K562 (cell line): ENCODE data around the gene PTCRA. TPM values are rescaled to one million over a fixed set of nuclear protein-coding genes. Genes with fewer than 3 reads are reported as not detected.

Experiments
- ATAC-seq: fragments of 200-7000 bp; cut with Tn5 transposase; 3 replicates; pipeline ENCODE4 v1.9.1; 2020; ENCODE audit warnings: moderate library complexity
- BruUV-seq: library from RNA; stranded (reverse); fragments of 400-500 nt; replicated peaks from 2 replicates; lab custom pipeline; 2021; lab: Mats Ljungman, UMichigan
- CTCF ChIA-PET: fragments of 300-600 bp; formaldehyde crosslinking; extraction: SDS; loops from one replicate; lab custom pipeline; 2021; ENCODE audit warnings: low intra/inter-chr PET ratio; lab: Yijun Ruan, JAX
- POLR2A ChIA-PET: fragments of 300-600, 350-650 bp; sonication (Branson Sonifier 250); formaldehyde crosslinking; extraction: SDS; loops from one replicate; lab custom pipeline; 2021; ENCODE audit warnings: antibody characterized with exemption, inconsistent platforms; lab: Yijun Ruan, JAX
- DNase-seq, 4 experiments: peaks; one replicate each; pipeline versions ENCODE4 v3.0.0 to v3.0.0-alpha.2; 2011 to 2018; ENCODE audit warnings: low spot score in 3 of 4, mixed read lengths in 3 of 4; ENCODE audit errors: extremely low read depth in 1 of 4
- FAIRE-seq: peaks from 2 replicates; lab custom pipeline; 2011; peaks lifted over from hg19 to GRCh38; lab: Jason Lieb, UNC
- H2AFZ ChIP-seq: 2 replicates; pipeline ENCODE4 v1.6.0; 2011; ENCODE audit warnings: low read depth, low read length, control low read depth, inconsistent platforms
- H3K27ac ChIP-seq: fragments of 200-600 bp; 3 replicates; pipeline ENCODE4 v1.8.0; 2011; ENCODE audit warnings: low read depth, mild to moderate bottlenecking, control low read depth, inconsistent platforms, low read length, moderate library complexity, mixed read lengths; ENCODE audit errors: extremely low read depth
- H3K27me3 ChIP-seq, 2 experiments: fragments of 300-600 bp in 1 of 2; 2 replicates in 1 of 2; 3 replicates in 1 of 2; pipeline versions ENCODE4 v1.6.0 to v1.8.0; 2011; ENCODE audit warnings: inconsistent platforms in 2 of 2, low read length in 2 of 2, mild to moderate bottlenecking in 1 of 2, mixed read lengths in 1 of 2, moderate library complexity in 1 of 2; ENCODE audit not compliant: control insufficient read depth in 2 of 2, insufficient read depth in 2 of 2
- H3K36me3 ChIP-seq: fragments of 300-600 bp; 3 replicates; pipeline ENCODE4 v1.8.0; 2011; ENCODE audit warnings: mild to moderate bottlenecking, low read length, inconsistent platforms; ENCODE audit not compliant: control insufficient read depth, insufficient read depth
- H3K4me1 ChIP-seq, 2 experiments: fragments of 200-600 bp in 1 of 2; replicated peaks in 1 of 2; 2 replicates in 1 of 2; 3 replicates in 1 of 2; pipeline versions ENCODE4 v1.5.1 to v1.8.0; 2011; ENCODE audit warnings: inconsistent platforms in 2 of 2, low read length in 2 of 2, mild to moderate bottlenecking in 1 of 2, mixed read lengths in 1 of 2, moderate library complexity in 1 of 2; ENCODE audit not compliant: control insufficient read depth in 2 of 2, insufficient read depth in 2 of 2
- H3K4me2 ChIP-seq: 2 replicates; pipeline ENCODE4 v1.6.1; 2011; ENCODE audit warnings: low read length, control low read depth, inconsistent platforms, mixed read lengths; ENCODE audit not compliant: insufficient read depth
- H3K4me3 ChIP-seq: fragments of 200-600 bp; sonication (generic), shearing (Covaris generic); 2 replicates; pipeline ENCODE4 v1.5.1; 2016; ENCODE audit warnings: control low read depth, inconsistent platforms
- H3K79me2 ChIP-seq: fragments of 200-600 bp; 3 replicates; pipeline ENCODE4 v1.8.0; 2011; ENCODE audit warnings: low read length, inconsistent platforms; ENCODE audit not compliant: control insufficient read depth, insufficient read depth
- H3K9ac ChIP-seq, 2 experiments: 2 replicates each; pipeline versions ENCODE4 v1.6.0 to v1.6.1; 2011; ENCODE audit warnings: low read depth in 2 of 2, low read length in 2 of 2, control low read depth in 1 of 2, inconsistent platforms in 1 of 2, mild to moderate bottlenecking in 1 of 2, mixed read lengths in 1 of 2; ENCODE audit not compliant: insufficient read depth in 1 of 2
- H3K9me1 ChIP-seq: one replicate; pipeline ENCODE4 v1.6.0; 2011; ENCODE audit warnings: inconsistent platforms, mild to moderate bottlenecking, low read length, moderate library complexity; ENCODE audit not compliant: control insufficient read depth, insufficient read depth
- H3K9me3 ChIP-seq: replicated peaks from 2 replicates; pipeline ENCODE4 v1.5.1; 2011; ENCODE audit warnings: low read depth, low read length, inconsistent platforms; ENCODE audit not compliant: control insufficient read depth, insufficient read depth
- H4K20me1 ChIP-seq: replicated peaks from 2 replicates; pipeline ENCODE4 v1.6.1; 2011; ENCODE audit warnings: low read length, inconsistent platforms, mixed read lengths; ENCODE audit not compliant: control insufficient read depth, insufficient read depth
- HDAC2 ChIP-seq: fragments of 450-650 bp; IDR thresholded peaks from 2 replicates; pipeline ENCODE4 v1.6.1; 2016; ENCODE audit warnings: mild to moderate bottlenecking
- HMG20A ChIP-seq: fragments of 450-650 bp; formaldehyde crosslinking; conservative IDR thresholded peaks from 2 replicates; pipeline ENCODE4 v1.4.0; 2020; ENCODE audit warnings: mild to moderate bottlenecking, mixed read lengths
- KLF13 ChIP-seq: fragments of 450-650 bp; IDR thresholded peaks from 2 replicates; pipeline ENCODE4 v1.6.1; 2016; ENCODE audit warnings: missing genetic modification characterization, low read depth, mild to moderate bottlenecking, missing compliant biosample characterization, moderate library complexity, borderline replicate concordance
- SMARCC2 ChIP-seq: fragments of 450-650 bp; IDR thresholded peaks from 2 replicates; pipeline ENCODE4 v1.6.1; 2017; ENCODE audit warnings: antibody characterized with exemption, moderate library complexity, mild to moderate bottlenecking, low read depth
- TSC22D4 ChIP-seq: fragments of 450-650 bp; IDR thresholded peaks from 2 replicates; pipeline ENCODE4 v1.6.1; 2016; ENCODE audit warnings: missing genetic modification characterization, missing biosample characterization, control low read depth
- ZBTB17 ChIP-seq: fragments of 450-650 bp; formaldehyde crosslinking; IDR thresholded peaks from 2 replicates; pipeline ENCODE4 v1.4.0; 2020; ENCODE audit warnings: mild to moderate bottlenecking
- ZNF239 ChIP-seq: fragments of 250-450 bp; sonication (Bioruptor Pico); IDR thresholded peaks from 2 replicates; pipeline ENCODE4 v1.4.0; 2020; ENCODE audit warnings: mild to moderate bottlenecking
- ZNF316 ChIP-seq: fragments of 450-650 bp; IDR thresholded peaks from 2 replicates; pipeline ENCODE4 v1.6.1; 2016
- WGBS: fragments of 100-300 bp; shearing (Covaris generic); methylation state at CpG from one replicate; pipeline ENCODE4 v1.1.6; 2016; ENCODE audit warnings: low coverage, mixed read lengths; ENCODE audit not compliant: insufficient coverage; ENCODE audit errors: missing lambda C conversion rate; 5-methylcytosine and 5-hydroxymethylcytosine counted together
- in situ Hi-C: fragments of 300-500 bp; cut with MboI; formaldehyde crosslinking; loops from 4 replicates; pipeline ENCODE4 v1.15.0; 2018; ENCODE audit warnings: inconsistent platforms, mixed read lengths
- intact Hi-C: fragments of 100-400 bp; cut with micrococcal nuclease; formaldehyde crosslinking; loops from 2 replicates; pipeline ENCODE4 v1.14.2; 2022
- polyA plus RNA-seq, 8 experiments: library from polyadenylated mRNA; depleted of rRNA in 4 of 8; stranded (reverse) in 5 of 8; unstranded in 3 of 8; fragments of >200 nt; fragmentation: Nextera tagmentation in 2 of 8; fragmentation: Illumina TruSeq in 1 of 8; extraction: Ambion mirVana in 2 of 8; extraction: Trizol in 1 of 8; gene quantifications; 2 replicates each; pipeline versions ENCODE4 v1.2.1 to v1.2.3, GENCODE V29; 2011 to 2014; ENCODE audit warnings: inconsistent platforms in 1 of 8, missing spikeins in 1 of 8
- total RNA-seq, 7 experiments: library from RNA; depleted of rRNA in 6 of 7; stranded (reverse); fragments of >200 nt in 6 of 7; fragmentation: Illumina TruSeq in 2 of 7; extraction: Trizol in 2 of 7; gene quantifications; 2 replicates each; pipeline versions ENCODE4 v1.2.1 to v1.2.3, GENCODE V29; 2011 to 2021; ENCODE audit warnings: low replicate concordance in 1 of 7
- TF ChIP-seq, protein P1 (sequence below): sonication (generic); formaldehyde crosslinking; IDR thresholded peaks from 2 replicates; pipeline ENCODE4 v1.8.1; 2023; ENCODE audit warnings: mild to moderate bottlenecking, missing genetic modification reagents
- TF ChIP-seq, protein P2 (sequence below): fragments of 250-450 bp; sonication (Bioruptor Pico); IDR thresholded peaks from 2 replicates; pipeline ENCODE4 v1.8.0; 2021; ENCODE audit warnings: borderline replicate concordance, mild to moderate bottlenecking, moderate library complexity; ENCODE audit not compliant: poor library complexity, severe bottlenecking
- TF ChIP-seq, protein P3 (sequence below): fragments of 450-650 bp; IDR thresholded peaks from 2 replicates; pipeline ENCODE4 v1.6.1; 2016; ENCODE audit warnings: borderline replicate concordance
- TF ChIP-seq, protein P4 (sequence below): fragments of 450-650 bp; formaldehyde crosslinking; IDR thresholded peaks from 2 replicates; pipeline ENCODE4 v1.4.0; 2020; ENCODE audit warnings: mild to moderate bottlenecking, moderate library complexity

The PTCRA gene
- total and polyA plus RNA-seq, 9 of the 15 experiments (the other 6 are each of a cell fraction or from before 2014, with no cell fraction given) = 0.21 TPM; not detected in 8

DNA sequence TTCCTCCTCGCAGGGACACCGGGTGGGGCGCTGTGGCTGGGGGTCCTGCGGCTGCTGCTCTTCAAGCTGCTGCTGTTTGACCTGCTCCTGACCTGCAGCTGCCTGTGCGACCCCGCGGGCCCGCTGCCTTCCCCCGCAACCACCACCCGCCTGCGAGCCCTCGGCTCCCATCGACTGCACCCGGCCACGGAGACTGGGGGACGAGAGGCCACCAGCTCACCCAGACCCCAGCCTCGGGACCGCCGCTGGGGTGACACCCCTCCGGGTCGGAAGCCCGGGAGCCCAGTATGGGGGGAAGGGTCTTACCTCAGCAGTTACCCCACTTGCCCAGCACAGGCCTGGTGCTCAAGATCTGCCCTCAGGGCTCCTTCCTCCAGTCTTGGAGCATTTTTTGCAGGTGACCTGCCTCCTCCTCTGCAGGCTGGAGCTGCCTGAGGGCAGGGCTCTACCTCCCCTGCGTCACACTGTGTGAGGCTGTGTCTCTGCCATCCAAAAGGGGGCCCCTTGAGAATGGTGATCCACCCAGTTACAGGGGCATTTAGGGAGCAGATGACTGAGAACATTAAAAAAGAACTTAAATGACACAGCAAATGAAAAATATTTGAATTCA, 9.5 kb downstream of the PTCRA start (continued):
- TF ChIP-seq HMG20A (CRISPR knock-in tag) = no peak
- TF ChIP-seq ZNF239 (CRISPR knock-in tag) = no peak
- no peak for TF ChIP-seq HDAC2
- peak; percentile 49; the same call in 1 of the 2 replicates for TF ChIP-seq ZNF316
- TF ChIP-seq, protein P1, sequence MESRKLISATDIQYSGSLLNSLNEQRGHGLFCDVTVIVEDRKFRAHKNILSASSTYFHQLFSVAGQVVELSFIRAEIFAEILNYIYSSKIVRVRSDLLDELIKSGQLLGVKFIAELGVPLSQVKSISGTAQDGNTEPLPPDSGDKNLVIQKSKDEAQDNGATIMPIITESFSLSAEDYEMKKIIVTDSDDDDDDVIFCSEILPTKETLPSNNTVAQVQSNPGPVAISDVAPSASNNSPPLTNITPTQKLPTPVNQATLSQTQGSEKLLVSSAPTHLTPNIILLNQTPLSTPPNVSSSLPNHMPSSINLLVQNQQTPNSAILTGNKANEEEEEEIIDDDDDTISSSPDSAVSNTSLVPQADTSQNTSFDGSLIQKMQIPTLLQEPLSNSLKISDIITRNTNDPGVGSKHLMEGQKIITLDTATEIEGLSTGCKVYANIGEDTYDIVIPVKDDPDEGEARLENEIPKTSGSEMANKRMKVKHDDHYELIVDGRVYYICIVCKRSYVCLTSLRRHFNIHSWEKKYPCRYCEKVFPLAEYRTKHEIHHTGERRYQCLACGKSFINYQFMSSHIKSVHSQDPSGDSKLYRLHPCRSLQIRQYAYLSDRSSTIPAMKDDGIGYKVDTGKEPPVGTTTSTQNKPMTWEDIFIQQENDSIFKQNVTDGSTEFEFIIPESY (CRISPR knock-in tag) = peak; percentile 90

DNA sequence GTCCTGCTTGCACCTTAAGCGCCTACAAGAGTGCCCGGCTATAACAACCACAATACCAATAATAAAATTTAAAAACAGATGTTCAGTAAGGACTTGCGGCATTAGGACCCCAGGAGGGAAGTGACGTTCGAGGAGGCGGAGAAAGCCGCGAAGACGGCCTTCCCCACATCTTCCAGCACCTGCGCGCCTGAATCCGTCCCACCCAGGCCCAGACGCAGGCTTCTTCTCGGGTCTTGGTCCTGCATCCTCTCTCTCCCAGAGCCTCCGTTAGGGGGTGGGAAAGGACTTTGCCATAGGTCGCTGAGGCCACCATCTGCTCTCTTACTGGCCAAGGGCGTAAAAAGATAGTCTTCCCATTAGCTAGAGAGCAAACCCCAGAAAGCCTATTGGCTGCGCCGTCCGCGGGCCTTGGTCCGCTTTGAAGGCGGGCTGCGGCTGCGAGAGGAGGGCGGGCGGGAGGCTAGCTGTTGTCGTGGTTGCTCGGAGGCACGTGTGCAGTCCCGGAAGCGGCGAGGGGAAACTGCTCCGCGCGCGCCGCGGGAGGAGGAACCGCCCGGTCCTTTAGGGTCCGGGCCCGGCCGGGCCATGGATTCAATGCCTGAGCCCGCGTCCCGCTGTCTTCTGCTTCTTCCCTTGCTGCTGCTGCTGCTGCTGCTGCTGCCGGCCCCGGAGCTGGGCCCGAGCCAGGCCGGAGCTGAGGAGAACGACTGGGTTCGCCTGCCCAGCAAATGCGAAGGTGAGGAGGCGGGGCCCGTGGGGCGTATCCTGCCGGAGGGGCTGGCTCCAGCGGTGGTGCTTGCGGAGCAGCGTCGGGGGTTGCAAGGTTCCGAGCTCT, 13.3 kb downstream of the PTCRA start, which contains the start of gene CNPY3:
Gene CNPY3, plus strand, starts transcription at position 495 of the 835 bp plus-strand sequence. Its CDS starts 91 bp downstream, at position 586.
- ChIA-PET POLR2A (interaction anchor here (0.6 to 3.5 kb wide), 23 partner anchors 10 to 783 kb away, joined by 3 to 30 read pairs (median 4); partner anchors contain the start of genes CUL9 and PEX6), CTCF (no interaction called here)
- FAIRE-seq (peak; percentile 92), ATAC-seq (peak; percentile 95), DNase-seq (peak; percentile 96 to 99 (median 96))
- H3K27me3 ChIP-seq = no peaks in the 10 kb centered on the region
- peaks cover 40% of the 10 kb centered on the region for H3K79me2 ChIP-seq
- H3K4me1 ChIP-seq = peaks cover 17 to 28% of the 10 kb centered on the region in 2 experiments; a peak in 4 of 5 replicates
- BruUV-seq = TSS peak; percentile 74
- in situ Hi-C loops (no loop called here), intact Hi-C loops (loop anchor here (1.0 kb wide), 2 partner anchors 49 to 85 kb away; partner anchors contain the start of gene KLHDC3)
- peak within 1 kb of the TSS; percentile 84 to 93 for H3K9ac ChIP-seq
- no peaks in the 10 kb centered on the region for H3K9me3 ChIP-seq
- H2AFZ ChIP-seq = peak within 1 kb of the TSS; percentile 95
- WGBS = 2% methylated on average over 52 of the region's 63 CpGs
- H3K36me3 ChIP-seq = peaks cover 22% of the 10 kb centered on the region
- peak within 1 kb of the TSS; percentile 90 for H3K27ac ChIP-seq
- H3K4me2 ChIP-seq = peak within 1 kb of the TSS; percentile 84
- peak within 1 kb of the TSS; percentile 76 for H3K4me3 ChIP-seq
- H3K9me1 ChIP-seq = no peaks in the 10 kb centered on the region
- H4K20me1 ChIP-seq = no peaks in the 10 kb centered on the region
- TF ChIP-seq, protein P2, sequence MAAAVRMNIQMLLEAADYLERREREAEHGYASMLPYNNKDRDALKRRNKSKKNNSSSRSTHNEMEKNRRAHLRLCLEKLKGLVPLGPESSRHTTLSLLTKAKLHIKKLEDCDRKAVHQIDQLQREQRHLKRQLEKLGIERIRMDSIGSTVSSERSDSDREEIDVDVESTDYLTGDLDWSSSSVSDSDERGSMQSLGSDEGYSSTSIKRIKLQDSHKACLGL = peak; percentile 87
- TF ChIP-seq, protein P3, sequence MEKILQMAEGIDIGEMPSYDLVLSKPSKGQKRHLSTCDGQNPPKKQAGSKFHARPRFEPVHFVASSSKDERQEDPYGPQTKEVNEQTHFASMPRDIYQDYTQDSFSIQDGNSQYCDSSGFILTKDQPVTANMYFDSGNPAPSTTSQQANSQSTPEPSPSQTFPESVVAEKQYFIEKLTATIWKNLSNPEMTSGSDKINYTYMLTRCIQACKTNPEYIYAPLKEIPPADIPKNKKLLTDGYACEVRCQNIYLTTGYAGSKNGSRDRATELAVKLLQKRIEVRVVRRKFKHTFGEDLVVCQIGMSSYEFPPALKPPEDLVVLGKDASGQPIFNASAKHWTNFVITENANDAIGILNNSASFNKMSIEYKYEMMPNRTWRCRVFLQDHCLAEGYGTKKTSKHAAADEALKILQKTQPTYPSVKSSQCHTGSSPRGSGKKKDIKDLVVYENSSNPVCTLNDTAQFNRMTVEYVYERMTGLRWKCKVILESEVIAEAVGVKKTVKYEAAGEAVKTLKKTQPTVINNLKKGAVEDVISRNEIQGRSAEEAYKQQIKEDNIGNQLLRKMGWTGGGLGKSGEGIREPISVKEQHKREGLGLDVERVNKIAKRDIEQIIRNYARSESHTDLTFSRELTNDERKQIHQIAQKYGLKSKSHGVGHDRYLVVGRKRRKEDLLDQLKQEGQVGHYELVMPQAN = peak; percentile 98
- no peak for TF ChIP-seq SMARCC2
- TF ChIP-seq TSC22D4 (tag) = no peak
- TF ChIP-seq ZBTB17 (CRISPR knock-in tag) = no peak; the same call in 1 of the 2 replicates
- TF ChIP-seq KLF13 (tag) = no peak; the same call in 1 of the 2 replicates
- TF ChIP-seq, protein P4, sequence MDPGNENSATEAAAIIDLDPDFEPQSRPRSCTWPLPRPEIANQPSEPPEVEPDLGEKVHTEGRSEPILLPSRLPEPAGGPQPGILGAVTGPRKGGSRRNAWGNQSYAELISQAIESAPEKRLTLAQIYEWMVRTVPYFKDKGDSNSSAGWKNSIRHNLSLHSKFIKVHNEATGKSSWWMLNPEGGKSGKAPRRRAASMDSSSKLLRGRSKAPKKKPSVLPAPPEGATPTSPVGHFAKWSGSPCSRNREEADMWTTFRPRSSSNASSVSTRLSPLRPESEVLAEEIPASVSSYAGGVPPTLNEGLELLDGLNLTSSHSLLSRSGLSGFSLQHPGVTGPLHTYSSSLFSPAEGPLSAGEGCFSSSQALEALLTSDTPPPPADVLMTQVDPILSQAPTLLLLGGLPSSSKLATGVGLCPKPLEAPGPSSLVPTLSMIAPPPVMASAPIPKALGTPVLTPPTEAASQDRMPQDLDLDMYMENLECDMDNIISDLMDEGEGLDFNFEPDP (CRISPR knock-in tag) = no peak
